Tibial nerve (tissue), 4 donors: ENCODE results near the gene RAB11A. TPM values are rescaled to one million over a fixed set of nuclear protein-coding genes. Genes with fewer than 3 reads are reported as not detected.

Experiments used
- DNase-seq, 2 donors: peaks; one replicate each; pipeline ENCODE4 v3.0.0-alpha.2; 2019; ENCODE audit warnings: low spot score in 2 of 2
- H3K27ac ChIP-seq, 4 donors: fragments of 200-600 bp; sonication (generic) in 3 of 4; one replicate each; pipeline ENCODE4 v1.5.1; 2017 to 2019; ENCODE audit warnings: mild to moderate bottlenecking in 1 of 4
- H3K27me3 ChIP-seq, 2 donors: fragments of 200-600 bp; sonication (generic) in 1 of 2; one replicate each; pipeline versions ENCODE4 v1.5.1 to v1.6.0; 2017 to 2019
- H3K36me3 ChIP-seq, 3 donors: fragments of 200-600 bp; sonication (generic); one replicate each; pipeline ENCODE4 v1.5.1; 2018 to 2019
- H3K4me1 ChIP-seq, 4 donors: fragments of 200-600 bp; sonication (generic) in 3 of 4; one replicate each; pipeline ENCODE4 v1.5.1; 2017 to 2019
- H3K4me3 ChIP-seq, 4 donors: fragments of 200-600 bp; sonication (generic) in 3 of 4; one replicate each; pipeline ENCODE4 v1.5.1; 2017 to 2019; ENCODE audit warnings: mild to moderate bottlenecking in 1 of 4, moderate library complexity in 1 of 4
- H3K9me3 ChIP-seq, 4 donors: fragments of 200-600 bp; sonication (generic) in 3 of 4; one replicate each; pipeline ENCODE4 v1.5.1; 2017 to 2019
- CTCF ChIP-seq, 5 experiments: fragments of 200-600 bp in 3 of 5; fragments of 450-650 bp in 2 of 5; sonication (generic) in 3 of 5; IDR thresholded peaks; one replicate each; pipeline ENCODE4 v1.5.1; 2016 to 2019; ENCODE audit warnings: antibody characterized with exemption in 5 of 5, mild to moderate bottlenecking in 3 of 5, moderate library complexity in 2 of 5
- EP300 ChIP-seq, 2 donors: sonication (generic); formaldehyde crosslinking; IDR thresholded peaks; one replicate each; pipeline ENCODE4 v1.6.1; 2017; ENCODE audit warnings: antibody characterized with exemption in 2 of 2, mild to moderate bottlenecking in 1 of 2
- POLR2A ChIP-seq, 2 donors: fragments of 450-650 bp; IDR thresholded peaks; one replicate each; pipeline ENCODE4 v1.6.1; 2017; ENCODE audit warnings: antibody characterized with exemption in 2 of 2, mild to moderate bottlenecking in 2 of 2, moderate library complexity in 2 of 2
- WGBS, 2 donors: methylation state at CpG; one replicate each; pipeline ENCODE4 v1.1.5; 2018; 5-methylcytosine and 5-hydroxymethylcytosine counted together
- total RNA-seq, 4 donors: library from RNA; depleted of rRNA; stranded (reverse); fragments of >200 nt; gene quantifications; one replicate each; pipeline ENCODE4 v1.1.0, GENCODE V29; 2016

Gene RAB11A
- total RNA-seq, 4 donors from 2014 or later = 69.9 to 140 (median 84.3) TPM

GRCh38 chr15:65923264-65923663 lies 54.0 kb downstream of the RAB11A start:
- no peak for TF ChIP-seq CTCF (IDR thresholded peaks at IDR 0.05)
- no peak for TF ChIP-seq POLR2A (IDR thresholded peaks at IDR 0.05)
- no peak for TF ChIP-seq EP300 (IDR thresholded peaks at IDR 0.05)
- peaks cover 0 to 5% (median 0%) of the 10 kb centered on the region in 3 donors for H3K36me3 ChIP-seq
- no peak for DNase-seq
- no peak overlapping the region for H3K4me3 ChIP-seq
- H3K4me1 ChIP-seq = no peaks in the 10 kb centered on the region
- 63 to 65% methylated on average over 5 of the region's 5 CpGs for WGBS, 2 donors
- H3K9me3 ChIP-seq = no peaks in the 10 kb centered on the region
- no peak overlapping the region for H3K27ac ChIP-seq
- no peaks in the 10 kb centered on the region for H3K27me3 ChIP-seq

GRCh38 chr15:65924004-65924403 lies 54.7 kb downstream of the RAB11A start:
- peaks cover 0 to under 1% (median 0%) of the 10 kb centered on the region in 3 donors for H3K36me3 ChIP-seq
- no peak overlapping the region for H3K4me3 ChIP-seq
- 61 to 68% methylated on average over 3 of the region's 3 CpGs for WGBS, 2 donors
- H3K27me3 ChIP-seq = no peaks in the 10 kb centered on the region
- H3K4me1 ChIP-seq = no peaks in the 10 kb centered on the region
- TF ChIP-seq CTCF (IDR thresholded peaks at IDR 0.05) (no peak), EP300 (IDR thresholded peaks at IDR 0.05) (no peak), POLR2A (IDR thresholded peaks at IDR 0.05) (no peak)
- no peaks in the 10 kb centered on the region for H3K9me3 ChIP-seq
- no peak for DNase-seq
- no peak overlapping the region for H3K27ac ChIP-seq

- DNase-seq = no peak
Measured at GRCh38 chr15:65925338-65925737, 56.0 kb downstream of the RAB11A start.

GRCh38 chr15:65926459-65926858 lies 57.2 kb downstream of the RAB11A start:
- no peak for TF ChIP-seq EP300 (IDR thresholded peaks at IDR 0.05)
- no peak for TF ChIP-seq POLR2A (IDR thresholded peaks at IDR 0.05)
- no peak for TF ChIP-seq CTCF (IDR thresholded peaks at IDR 0.05)
- DNase-seq = no peak
- Histone ChIP-seq H3K27me3 (no peaks in the 10 kb centered on the region), H3K36me3 (peaks cover 0 to 3% (median 0%) of the 10 kb centered on the region in 3 donors), H3K9me3 (no peaks in the 10 kb centered on the region), H3K4me3 (no peak overlapping the region), H3K27ac (no peak overlapping the region), H3K4me1 (no peaks in the 10 kb centered on the region)
- 94 to 100% methylated on average over 1 of the region's 1 CpG for WGBS, 2 donors

More at GRCh38 chr15:65925338-65925737, 56.0 kb downstream of the RAB11A start:
- H3K27me3 ChIP-seq = no peaks in the 10 kb centered on the region
- TF ChIP-seq POLR2A (IDR thresholded peaks at IDR 0.05) (no peak), EP300 (IDR thresholded peaks at IDR 0.05) (no peak), CTCF (IDR thresholded peaks at IDR 0.05) (no peak)
- no peak overlapping the region for H3K4me3 ChIP-seq
- 89 to 96% methylated on average over 1 of the region's 1 CpG for WGBS, 2 donors
- H3K27ac ChIP-seq = no peak overlapping the region
- H3K9me3 ChIP-seq = no peaks in the 10 kb centered on the region
- peaks cover 0 to 3% (median 0%) of the 10 kb centered on the region in 3 donors for H3K36me3 ChIP-seq
- H3K4me1 ChIP-seq = no peaks in the 10 kb centered on the region

- H3K27me3 ChIP-seq = no peaks in the 10 kb centered on the region
- H3K27ac ChIP-seq = no peak overlapping the region
- peaks cover 0 to 3% (median 0%) of the 10 kb centered on the region in 3 donors for H3K36me3 ChIP-seq
- no peaks in the 10 kb centered on the region for H3K9me3 ChIP-seq
- TF ChIP-seq CTCF (IDR thresholded peaks at IDR 0.05) = no peak
- TF ChIP-seq EP300 (IDR thresholded peaks at IDR 0.05) = no peak
- no peak for TF ChIP-seq POLR2A (IDR thresholded peaks at IDR 0.05)
- H3K4me3 ChIP-seq = no peak overlapping the region
- WGBS, 2 donors = 89 to 94% methylated on average over 1 of the region's 1 CpG
- no peak for DNase-seq
- no peaks in the 10 kb centered on the region for H3K4me1 ChIP-seq
Measured at GRCh38 chr15:65926899-65927298, 57.6 kb downstream of the RAB11A start.
